ENCODE results near the gene ARHGEF10L. TPM values are rescaled to one million over a fixed set of nuclear protein-coding genes. Genes with fewer than 3 reads are reported as not detected.

Gene ARHGEF10L
- total RNA-seq, 3 donors from 2014 or later (not counting 1 experiment from before 2014, with no cell fraction given), result 0.70 to 1.7 (median 0.94) TPM

- H3K27ac ChIP-seq (ENCODE audit: low read length), result no peak overlapping the region
- Mint-ChIP-seq H3K9me3 (no peaks in the 10 kb centered on the region), H3K4me1 (peaks cover 0 to 3% of the 10 kb centered on the region in 2 donors), H3K27me3 (ENCODE audit: low read depth in 2 of 2) (no peaks in the 10 kb centered on the region), H3K27ac (no peak overlapping the region), H3K4me3 (no peak overlapping the region), H3K36me3 (no peaks in the 10 kb centered on the region)
- no peaks in the 10 kb centered on the region for H3K4me1 ChIP-seq (ENCODE audit: control insufficient read depth, insufficient read depth, low read length)
- intact Hi-C loops (cut with micrococcal nuclease), result no loop called here
- H3K36me3 ChIP-seq (ENCODE audit: control insufficient read depth, insufficient read depth, low read length), result no peaks in the 10 kb centered on the region
- H3K4me3 ChIP-seq (ENCODE audit: low read length), result no peak overlapping the region
- TF ChIP-seq CTCF (IDR thresholded peaks at IDR 0.05), result no peak
- no peaks in the 10 kb centered on the region for H3K9me3 ChIP-seq (ENCODE audit: control insufficient read depth, insufficient read depth, low read length)
- ATAC-seq (no peak), DNase-seq (no peak)
- H3K27me3 ChIP-seq (ENCODE audit: control insufficient read depth, insufficient read depth, low read length), result no peaks in the 10 kb centered on the region
- WGBS (ENCODE audit: insufficient coverage), result 80% methylated on average over 5 of the region's 5 CpGs
Measured at GRCh38 chr1:17663646-17664045, 124.1 kb downstream of the ARHGEF10L start.

GRCh38 chr1:17664322-17664721, 124.8 kb downstream of the ARHGEF10L start:
- no peaks in the 10 kb centered on the region for H3K4me1 Mint-ChIP-seq
- Histone ChIP-seq H3K4me1 (ENCODE audit: control insufficient read depth, insufficient read depth, low read length) (no peaks in the 10 kb centered on the region), H3K36me3 (ENCODE audit: control insufficient read depth, insufficient read depth, low read length) (no peaks in the 10 kb centered on the region), H3K27me3 (ENCODE audit: control insufficient read depth, insufficient read depth, low read length) (no peaks in the 10 kb centered on the region), H3K4me3 (ENCODE audit: low read length) (no peak overlapping the region), H3K27ac (ENCODE audit: low read length) (no peak overlapping the region), H3K9me3 (ENCODE audit: control insufficient read depth, insufficient read depth, low read length) (no peaks in the 10 kb centered on the region)
- no peak overlapping the region for H3K27ac Mint-ChIP-seq
- DNase-seq (no peak), ATAC-seq (no peak)
- no peaks in the 10 kb centered on the region for H3K27me3 Mint-ChIP-seq (ENCODE audit: low read depth in 2 of 2)
- H3K9me3 Mint-ChIP-seq, result no peaks in the 10 kb centered on the region
- TF ChIP-seq CTCF (IDR thresholded peaks at IDR 0.05), result no peak
- H3K4me3 Mint-ChIP-seq, result no peak overlapping the region
- no peaks in the 10 kb centered on the region for H3K36me3 Mint-ChIP-seq
- intact Hi-C loops (cut with micrococcal nuclease), result no loop called here
- 77% methylated on average over 11 of the region's 11 CpGs for WGBS (ENCODE audit: insufficient coverage)

GRCh38 chr1:17665054-17665453, 125.6 kb downstream of the ARHGEF10L start:
- Mint-ChIP-seq H3K27ac (no peak overlapping the region), H3K36me3 (no peaks in the 10 kb centered on the region), H3K27me3 (ENCODE audit: low read depth in 2 of 2) (no peaks in the 10 kb centered on the region), H3K4me1 (no peaks in the 10 kb centered on the region), H3K4me3 (no peak overlapping the region), H3K9me3 (no peaks in the 10 kb centered on the region)
- DNase-seq (no peak), ATAC-seq (no peak)
- no peak for TF ChIP-seq CTCF (IDR thresholded peaks at IDR 0.05)
- Histone ChIP-seq H3K27me3 (ENCODE audit: control insufficient read depth, insufficient read depth, low read length) (no peaks in the 10 kb centered on the region), H3K9me3 (ENCODE audit: control insufficient read depth, insufficient read depth, low read length) (no peaks in the 10 kb centered on the region), H3K36me3 (ENCODE audit: control insufficient read depth, insufficient read depth, low read length) (no peaks in the 10 kb centered on the region), H3K27ac (ENCODE audit: low read length) (no peak overlapping the region), H3K4me3 (ENCODE audit: low read length) (no peak overlapping the region), H3K4me1 (ENCODE audit: control insufficient read depth, insufficient read depth, low read length) (no peaks in the 10 kb centered on the region)
- intact Hi-C loops (cut with micrococcal nuclease), result no loop called here
- WGBS (ENCODE audit: insufficient coverage), result 85% methylated on average over 8 of the region's 8 CpGs

GRCh38 chr1:17665950-17666720, 126.6 kb downstream of the ARHGEF10L start:
- WGBS (ENCODE audit: insufficient coverage), result 75% methylated on average over 5 of the region's 5 CpGs
- Mint-ChIP-seq H3K27me3 (ENCODE audit: low read depth in 2 of 2) (no peaks in the 10 kb centered on the region), H3K27ac (no peak overlapping the region), H3K4me1 (no peaks in the 10 kb centered on the region), H3K36me3 (no peaks in the 10 kb centered on the region), H3K4me3 (no peak overlapping the region), H3K9me3 (no peaks in the 10 kb centered on the region)
- Histone ChIP-seq H3K27me3 (ENCODE audit: control insufficient read depth, insufficient read depth, low read length) (no peaks in the 10 kb centered on the region), H3K27ac (ENCODE audit: low read length) (no peak overlapping the region), H3K4me3 (ENCODE audit: low read length) (no peak overlapping the region), H3K4me1 (ENCODE audit: control insufficient read depth, insufficient read depth, low read length) (no peaks in the 10 kb centered on the region), H3K9me3 (ENCODE audit: control insufficient read depth, insufficient read depth, low read length) (no peaks in the 10 kb centered on the region), H3K36me3 (ENCODE audit: control insufficient read depth, insufficient read depth, low read length) (no peaks in the 10 kb centered on the region)
- ATAC-seq (no peak), DNase-seq (no peak)
- intact Hi-C loops (cut with micrococcal nuclease), result no loop called here
- TF ChIP-seq CTCF (IDR thresholded peaks at IDR 0.05), result no peak
